A549 treated with DMSO at 1 μM for 4 hours (cell line): ENCODE data around the gene SULT1C2. TPM values are rescaled to one million over a fixed set of nuclear protein-coding genes. Genes with fewer than 3 reads are reported as not detected.

Experiments
- total RNA-seq: library from RNA; stranded (reverse); fragments of 200-300 nt; extraction: Qiagen RNA extraction; gene quantifications from 5 replicates; pipeline ENCODE4 v1.2.3, GENCODE V29; 2022; ENCODE audit warnings: low read depth

Gene SULT1C2
- 0.22 to 0.72 TPM (median 0.45 TPM) in 5 replicates for total RNA-seq

GRCh38 chr2:108288534-108289106, at the start of gene SULT1C2:
TSS of gene SULT1C2 (plus strand) at chr2:108288895. CDS start at chr2:108293668, 4,773 bp downstream.

GRCh38 chr2:108239786-108240185, 48.9 kb upstream of the SULT1C2 start, which contains the start of gene SULT1C3:
TSS of gene SULT1C3 (plus strand) at chr2:108239968. CDS start at chr2:108247195, 7,227 bp downstream.

Other genes starting within 250 kb of the SULT1C2 start
- not detected in 5 replicates for gene SULT1C3, start 48.9 kb upstream of the SULT1C2 start, total RNA-seq
- gene SULT1C4, start 89.1 kb downstream of the SULT1C2 start, total RNA-seq = not detected in 5 replicates
- 10.8 to 20.7 TPM (median 16.5 TPM) in 5 replicates for gene GCC2, start 160.3 kb downstream of the SULT1C2 start, total RNA-seq
- gene LIMS1, start 245.6 kb downstream of the SULT1C2 start, total RNA-seq = 45.4 to 65.9 TPM (median 57.5 TPM) in 5 replicates